T-helper 1 cell treated with Interleukin-12 subunit alpha and Interleukin-12 subunit beta and Interleukin-4 antibody, amounts not matched to agents 30 ng/mL and 1 ng/mL, for 36 hours (primary cell): ENCODE data around the gene ADRM1. TPM values are rescaled to one million over a fixed set of nuclear protein-coding genes. Genes with fewer than 3 reads are reported as not detected.

ENCODE experiments used
- intact Hi-C: fragments of 100-400 bp; cut with micrococcal nuclease; formaldehyde crosslinking; loops from one replicate; pipeline ENCODE4 v1.15.1; 2024
- total RNA-seq: library from RNA; stranded (reverse); gene quantifications from 2 replicates; pipeline ENCODE4 v1.2.3, GENCODE V29; 2022

Gene ADRM1
- total RNA-seq, 1 donor from 2014 or later, result 123 TPM

- intact Hi-C loops, result no loop called here
These were observed 20.6 kb downstream of the ADRM1 start for GRCh38 chr20:62323146-62323979.

GRCh38 chr20:62323980-62324906 is 21.4 kb downstream of the ADRM1 start:
- intact Hi-C loops, result no loop called here

GRCh38 chr20:62325172-62325905 is 22.5 kb downstream of the ADRM1 start:
- intact Hi-C loops, result no loop called here

GRCh38 chr20:62326559-62326958 is 23.8 kb downstream of the ADRM1 start:
- intact Hi-C loops, result no loop called here

GRCh38 chr20:62326959-62327725 is 24.3 kb downstream of the ADRM1 start:
- intact Hi-C loops, result no loop called here

- intact Hi-C loops, result no loop called here
These were observed 25.1 kb downstream of the ADRM1 start for GRCh38 chr20:62327726-62328495.

- intact Hi-C loops, result no loop called here
These were observed 26.0 kb downstream of the ADRM1 start for GRCh38 chr20:62328684-62329388.

GRCh38 chr20:62329389-62330377 is 26.9 kb downstream of the ADRM1 start:
- intact Hi-C loops, result no loop called here

- intact Hi-C loops, result no loop called here
These were observed 27.9 kb downstream of the ADRM1 start for GRCh38 chr20:62330576-62331317.

- intact Hi-C loops, result no loop called here
These were observed 28.6 kb downstream of the ADRM1 start for GRCh38 chr20:62331347-62331746.

GRCh38 chr20:62332421-62332820 is 29.6 kb downstream of the ADRM1 start:
- intact Hi-C loops, result no loop called here

GRCh38 chr20:62332989-62333819 is 30.4 kb downstream of the ADRM1 start:
- intact Hi-C loops, result no loop called here

GRCh38 chr20:62333820-62334595 is 31.2 kb downstream of the ADRM1 start:
- intact Hi-C loops, result no loop called here

- intact Hi-C loops, result no loop called here
These were observed 32.1 kb downstream of the ADRM1 start for GRCh38 chr20:62334881-62335280.

- intact Hi-C loops, result no loop called here
These were observed 32.7 kb downstream of the ADRM1 start for GRCh38 chr20:62335532-62335931.

GRCh38 chr20:62336329-62336728 is 33.5 kb downstream of the ADRM1 start:
- intact Hi-C loops, result no loop called here
